GM21381 (cell line): ENCODE data around the gene PRKAR2B.
"Not testable (repeated sequence)": the region's sequence is repeated elsewhere in the genome, so short reads cannot be mapped to it uniquely, and the experiment has no call there.

Experiments
- ATAC-seq: cut with Tn5 transposase; IDR thresholded peaks from one replicate; pipeline ENCODE4 v1.9.1; 2021; ENCODE audit warnings: mild to moderate bottlenecking, moderate library complexity; ENCODE audit not compliant: unreplicated experiment

Gene PRKAR2B

GRCh38 chr7:107047902-107048782 is 3.6 kb downstream of the PRKAR2B start:
- ATAC-seq, result no peak

DNA sequence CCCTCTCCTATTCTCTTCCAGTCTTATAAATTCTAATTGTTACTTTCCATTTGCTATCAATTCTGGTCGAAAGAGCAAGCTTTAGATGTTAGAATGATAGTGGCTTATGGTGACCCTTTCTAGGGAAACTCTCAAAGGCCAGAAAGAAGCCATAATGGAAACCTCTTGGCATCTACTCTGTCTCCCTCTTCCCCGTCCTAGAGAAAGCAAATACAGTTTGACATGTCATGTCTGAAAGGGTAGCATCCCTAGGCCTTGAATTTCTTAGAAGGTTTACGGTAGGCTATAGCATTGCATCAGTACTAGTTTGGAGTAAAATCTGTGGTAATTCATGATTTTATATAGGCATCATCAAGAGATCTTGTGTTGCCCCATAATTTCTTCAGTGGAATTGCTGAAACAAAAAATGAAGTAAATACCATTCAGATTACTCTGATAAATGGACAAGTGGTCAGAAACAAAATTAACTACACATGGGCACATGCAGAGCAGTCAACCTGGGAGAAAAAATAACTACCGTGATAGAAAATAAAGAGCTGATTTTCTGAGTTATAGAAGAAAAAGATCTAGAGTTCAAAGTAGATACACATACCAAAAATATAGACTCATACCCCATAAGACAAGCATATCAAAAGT is 4.4 kb downstream of the PRKAR2B start:
- no peak for ATAC-seq

DNA sequence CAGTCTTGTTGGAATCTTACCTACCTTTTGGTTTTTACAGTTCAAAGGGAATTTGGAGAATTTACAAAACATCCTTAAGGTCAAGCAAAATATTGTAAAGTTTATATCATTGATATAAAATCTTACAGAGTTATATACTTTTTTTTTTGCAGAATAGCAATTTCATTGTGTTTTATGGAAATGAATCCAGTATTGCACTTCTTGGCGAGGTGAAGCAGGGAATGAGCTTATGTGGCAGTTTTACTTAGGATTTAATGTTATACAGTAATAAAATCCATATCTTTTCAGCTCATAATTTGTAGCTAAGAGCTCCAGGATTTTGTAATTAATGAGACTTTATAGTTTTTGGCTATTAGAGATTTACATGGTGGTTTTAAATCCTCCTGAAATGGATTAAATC is 5.0 kb downstream of the PRKAR2B start:
- no peak for ATAC-seq

- ATAC-seq, result no peak
Observed at GRCh38 chr7:107049971-107050532, 5.5 kb downstream of the PRKAR2B start.

- ATAC-seq, result no peak
Observed at GRCh38 chr7:107051376-107051775, 6.9 kb downstream of the PRKAR2B start.

- ATAC-seq, result not testable (repeated sequence)
Observed at GRCh38 chr7:107054965-107055364, 10.5 kb downstream of the PRKAR2B start.

DNA sequence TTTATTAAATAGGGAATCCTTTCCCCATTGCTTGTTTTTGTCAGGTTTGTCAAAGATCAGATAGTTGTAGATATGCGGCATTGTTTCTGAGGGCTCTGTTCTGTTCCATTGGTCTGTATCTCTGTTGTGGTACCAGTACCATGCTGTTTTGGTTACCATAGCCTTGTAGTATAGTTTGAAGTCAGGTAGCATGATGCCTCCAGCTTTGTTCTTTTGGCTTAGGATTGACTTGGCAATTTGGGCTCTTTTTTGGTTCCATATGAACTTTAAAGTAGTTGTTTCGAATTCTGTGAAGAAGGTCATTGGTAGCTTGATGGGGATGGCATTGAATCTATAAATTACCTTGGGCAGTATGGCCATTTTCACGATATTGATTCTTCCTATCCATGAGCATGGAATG is 11.6 kb downstream of the PRKAR2B start:
- ATAC-seq, result not testable (repeated sequence)

DNA sequence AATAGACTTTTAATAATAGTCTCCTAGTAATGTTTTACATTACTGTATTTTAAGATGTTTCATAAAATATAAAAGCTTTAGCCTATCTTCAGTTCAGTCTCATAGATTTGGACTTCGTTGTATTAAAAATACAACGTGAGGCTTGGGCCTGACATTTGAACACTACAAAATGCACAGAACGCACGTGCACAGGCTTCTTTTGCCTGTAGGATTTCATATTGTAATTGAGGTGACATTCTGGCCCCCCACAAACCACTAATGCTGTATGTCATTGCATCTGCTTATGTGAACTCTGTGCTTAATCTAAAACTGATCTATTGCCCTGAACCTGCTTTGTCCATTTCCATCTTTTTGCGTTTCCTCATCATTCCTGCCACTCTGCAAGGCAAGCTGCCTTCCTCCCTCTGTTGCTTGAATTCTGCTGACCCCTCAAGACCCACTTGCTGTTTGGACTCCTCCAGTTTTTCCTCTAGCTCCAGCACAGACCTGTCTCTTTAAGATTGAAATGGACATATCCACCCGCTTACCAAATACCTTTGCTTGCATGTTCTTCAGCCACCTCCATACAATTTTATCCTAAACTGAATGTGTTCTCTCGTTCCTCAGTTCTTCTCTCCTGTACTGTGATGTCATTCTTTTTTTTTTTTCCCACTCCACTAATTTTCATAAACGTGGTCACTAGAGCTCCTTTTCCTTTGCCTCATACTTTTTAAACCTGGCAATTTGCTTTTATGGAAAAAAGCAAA is 12.4 kb downstream of the PRKAR2B start:
- no peak for ATAC-seq

GRCh38 chr7:107057474-107057833 is 12.9 kb downstream of the PRKAR2B start:
- ATAC-seq, result no peak

DNA sequence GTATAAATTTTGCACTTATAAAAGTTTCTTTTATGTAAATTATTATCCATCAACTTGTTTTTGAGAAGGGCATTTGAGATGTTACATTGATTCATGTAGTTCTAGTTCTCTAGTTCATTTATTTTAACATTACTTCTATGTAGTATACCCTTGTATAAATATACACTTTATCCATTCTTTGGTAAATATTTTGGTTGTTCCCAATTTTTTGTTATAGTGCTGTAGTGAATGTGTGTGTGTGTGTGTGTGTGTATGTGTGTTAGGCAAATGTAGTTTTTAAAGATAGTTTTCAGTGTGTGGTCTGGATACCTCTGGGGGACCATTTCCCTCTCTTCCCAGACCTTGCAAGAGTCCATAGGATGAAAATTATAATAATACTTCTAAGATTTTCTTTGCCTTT is 15.0 kb downstream of the PRKAR2B start:
- no peak for ATAC-seq

DNA sequence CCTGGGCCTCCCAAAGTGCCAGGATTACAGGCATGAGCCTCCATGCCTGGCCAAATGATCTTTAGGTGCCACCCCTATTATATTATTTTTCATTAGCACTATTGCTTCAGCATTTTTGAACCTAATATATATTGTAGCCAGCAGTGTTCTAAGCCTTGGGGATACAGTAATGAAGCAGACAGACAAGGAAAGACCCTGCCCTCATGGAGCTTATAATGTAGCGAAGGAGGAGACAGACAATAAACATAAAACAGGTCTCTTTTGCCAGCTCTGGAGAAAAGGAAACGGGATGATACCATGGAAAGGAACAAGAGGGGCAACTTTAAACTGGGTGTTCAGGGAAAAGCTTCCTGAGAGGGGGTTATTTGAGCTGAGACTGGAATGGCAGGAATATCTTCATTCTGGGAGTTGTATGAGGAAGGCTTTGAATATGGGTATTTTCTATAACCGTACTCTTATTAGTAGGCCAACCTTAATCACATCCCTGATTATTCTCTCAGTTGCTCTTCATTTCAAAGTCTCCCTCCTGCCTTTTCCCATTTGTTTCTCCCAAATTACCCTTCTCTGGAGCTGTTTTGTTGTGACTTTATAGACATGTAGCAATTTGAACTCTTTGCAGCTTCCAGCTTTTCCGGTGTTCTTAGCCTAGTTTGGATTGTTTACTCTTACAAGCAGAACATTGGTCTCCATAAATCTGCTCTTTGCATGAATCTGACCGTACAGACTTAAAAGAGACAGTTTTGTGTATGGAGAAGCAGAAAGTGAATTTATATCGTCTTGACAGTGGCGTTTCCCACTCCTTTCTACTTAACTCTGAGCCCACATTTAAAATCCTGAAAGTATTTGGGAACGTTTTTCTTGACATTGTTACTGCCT is 19.0 kb downstream of the PRKAR2B start:
- no peak for ATAC-seq

GRCh38 chr7:107064255-107064654 is 19.8 kb downstream of the PRKAR2B start:
- no peak for ATAC-seq

- no peak for ATAC-seq
Observed at GRCh38 chr7:107065929-107066247, 21.4 kb downstream of the PRKAR2B start.

GRCh38 chr7:107068156-107068555 is 23.7 kb downstream of the PRKAR2B start:
- no peak for ATAC-seq

GRCh38 chr7:107069457-107069856 is 25.0 kb downstream of the PRKAR2B start:
- no peak for ATAC-seq

DNA sequence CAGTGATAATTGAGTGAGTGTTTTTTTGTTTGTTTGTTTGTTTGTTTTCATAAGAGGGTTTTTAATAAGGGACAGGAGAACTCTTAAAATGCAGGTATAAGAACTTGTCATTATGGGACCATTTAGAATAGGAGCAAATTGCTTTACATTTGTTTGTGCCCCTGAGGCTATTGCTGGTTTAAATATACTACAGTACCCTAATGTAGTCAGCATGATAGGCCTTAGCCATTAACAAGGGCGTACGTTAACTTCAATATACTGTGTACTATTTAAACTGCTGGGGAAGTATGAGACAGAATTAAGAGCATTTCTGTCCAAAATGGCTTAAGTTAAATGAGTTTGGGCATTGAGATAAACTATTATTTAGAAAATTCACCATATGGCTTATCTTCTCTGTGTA is 26.2 kb downstream of the PRKAR2B start:
- ATAC-seq, result no peak

DNA sequence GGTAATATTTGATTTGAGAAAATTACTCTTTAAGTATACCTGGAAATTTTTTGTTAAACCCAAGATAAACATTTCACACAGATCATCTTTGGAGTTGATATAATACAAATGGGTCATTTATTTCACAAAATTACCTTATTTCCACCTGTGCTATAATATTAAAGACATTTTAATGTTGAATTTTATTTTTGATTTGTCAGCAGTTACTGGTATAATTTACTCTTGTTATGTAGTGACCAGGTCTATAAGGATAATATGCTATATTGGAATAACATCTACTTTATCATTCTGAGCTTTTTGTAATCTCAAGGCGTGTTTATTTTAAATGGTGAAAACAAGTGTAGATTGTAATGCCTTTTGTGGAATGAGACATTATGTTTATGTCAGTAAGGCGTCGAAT is 26.6 kb downstream of the PRKAR2B start:
- ATAC-seq, result no peak

DNA sequence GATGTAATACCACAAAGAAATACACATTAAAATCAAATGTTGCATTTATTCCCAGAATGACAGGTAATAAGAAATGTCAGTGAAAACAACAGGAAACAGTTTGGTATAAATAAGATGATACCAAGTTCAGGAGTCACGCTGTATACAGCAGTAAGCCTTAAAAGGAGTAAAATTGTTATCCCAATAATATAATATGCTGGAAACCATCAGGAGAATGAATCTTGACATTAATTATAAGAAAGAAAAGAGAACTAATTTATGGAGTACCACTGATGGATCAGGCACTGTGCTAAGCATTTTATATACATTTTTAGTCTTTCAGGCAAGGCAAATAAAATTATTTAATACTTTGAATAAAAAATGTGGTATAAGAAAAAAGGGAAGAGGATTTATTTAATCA is 27.6 kb downstream of the PRKAR2B start:
- ATAC-seq, result no peak

- ATAC-seq, result no peak
Observed at GRCh38 chr7:107075863-107076574, 31.5 kb downstream of the PRKAR2B start.
